ENCODE measurements around the gene SCGB2A2.
A peak's percentile ranks its signal among the peaks of the same experiment; 100 is the strongest.

The SCGB2A2 gene

DNA sequence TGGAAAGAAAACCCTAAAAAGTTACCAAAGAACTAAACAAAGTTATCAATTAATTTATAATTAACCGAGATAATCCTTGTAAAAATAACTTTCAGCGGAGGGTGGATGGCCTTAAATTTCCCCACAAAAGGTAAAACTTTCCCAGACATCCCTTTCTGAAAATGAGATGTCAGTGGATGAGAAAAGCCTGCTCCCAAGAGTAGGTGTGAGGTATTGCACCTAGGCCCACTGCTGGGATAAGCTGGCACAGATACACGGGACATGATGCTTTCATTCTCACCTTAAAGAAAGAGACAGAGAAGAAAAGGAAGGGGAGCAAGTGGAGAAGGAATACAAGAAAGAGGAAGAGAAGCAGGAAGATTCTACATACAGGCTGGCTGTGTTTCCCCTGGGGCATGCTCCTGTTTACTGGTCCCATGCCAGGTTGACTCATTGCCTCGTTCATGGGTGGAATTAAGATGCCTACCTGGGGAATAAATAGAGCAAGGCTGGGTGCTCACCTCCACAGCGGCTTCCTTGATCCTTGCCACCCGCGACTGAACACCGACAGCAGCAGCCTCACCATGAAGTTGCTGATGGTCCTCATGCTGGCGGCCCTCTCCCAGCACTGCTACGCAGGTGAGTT, at the start of gene SCGB2A2:
SCGB2A2 (plus strand) TSS at position 505 of the 625 bp plus-strand sequence; CDS start at position 564, 59 bp downstream.
- no peak for DNase-seq (ENCODE audit: low spot score)

- DNase-seq (ENCODE audit: low spot score) = no peak
These were observed 48.5 kb upstream of the SCGB2A2 start for GRCh38 chr11:62221498-62221897.

DNA sequence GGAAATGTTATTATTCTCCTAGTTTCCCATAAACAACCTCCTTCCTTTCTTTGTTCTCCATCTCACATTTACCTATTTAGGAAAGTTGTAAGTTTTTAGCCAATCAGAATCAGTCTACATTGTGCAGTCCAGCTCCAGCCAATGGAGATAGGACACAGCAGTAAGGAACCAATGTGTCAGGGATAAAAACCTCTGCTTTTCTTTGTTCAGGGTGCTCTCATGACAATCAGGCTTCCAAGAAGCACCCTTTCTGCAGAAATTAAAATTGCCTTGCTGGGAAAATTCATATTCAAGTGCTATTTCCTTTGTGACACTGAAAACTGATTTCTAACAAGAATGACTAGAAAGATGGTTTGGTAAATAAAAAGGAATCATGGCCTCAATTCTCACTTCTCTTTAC, 46.9 kb upstream of the SCGB2A2 start:
- no peak for DNase-seq (ENCODE audit: low spot score)

GRCh38 chr11:62233730-62234129, 36.2 kb upstream of the SCGB2A2 start:
- no peak for DNase-seq (ENCODE audit: low spot score)

- no peak for DNase-seq (ENCODE audit: low spot score)
These were observed 33.8 kb upstream of the SCGB2A2 start for GRCh38 chr11:62236187-62236586.

- DNase-seq (ENCODE audit: low spot score) = no peak
These were observed 32.5 kb upstream of the SCGB2A2 start for GRCh38 chr11:62237499-62237898.

GRCh38 chr11:62238151-62238550, 31.8 kb upstream of the SCGB2A2 start:
- no peak for DNase-seq (ENCODE audit: low spot score)

DNA sequence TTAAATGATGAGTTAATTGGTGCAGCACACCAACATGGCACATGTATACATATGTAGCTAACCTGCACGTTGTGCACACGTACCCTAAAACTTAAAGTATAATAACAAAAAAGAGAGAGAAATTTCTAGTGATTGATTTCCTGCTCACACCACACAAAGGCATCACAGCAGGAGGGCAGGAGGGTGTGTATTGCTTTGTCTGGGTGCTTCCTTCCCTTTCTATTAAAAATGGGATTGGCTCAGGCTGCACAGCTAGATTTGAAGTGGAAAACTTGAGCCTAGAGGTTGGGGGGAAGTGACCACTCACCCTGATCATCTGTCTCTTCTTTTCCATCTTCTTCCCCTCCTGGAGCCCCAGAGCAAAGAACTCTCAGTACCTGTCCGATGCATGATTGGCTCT, 28.9 kb upstream of the SCGB2A2 start:
- no peak for DNase-seq (ENCODE audit: low spot score)

DNA sequence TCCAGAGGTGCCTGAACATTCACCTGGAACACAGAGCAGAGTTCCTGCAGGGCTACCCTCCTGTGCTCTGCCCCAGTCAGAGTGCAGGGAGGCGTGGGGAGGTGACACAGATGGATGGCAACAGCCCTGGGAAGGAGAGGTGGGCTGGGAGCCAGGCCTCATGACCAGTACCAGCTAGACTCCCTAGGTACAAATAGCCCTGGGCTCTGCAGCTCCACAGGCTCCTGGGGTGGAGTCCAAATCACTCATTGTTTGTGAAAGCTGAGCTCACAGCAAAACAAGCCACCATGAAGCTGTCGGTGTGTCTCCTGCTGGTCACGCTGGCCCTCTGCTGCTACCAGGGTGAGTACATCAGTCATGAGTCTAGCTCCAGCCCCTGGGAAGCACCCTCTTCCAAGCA, 27.9 kb upstream of the SCGB2A2 start, which contains the start of gene SCGB1D2:
SCGB1D2 (plus strand) TSS at position 219 of the 400 bp plus-strand sequence; CDS start at position 288, 69 bp downstream.
- peak; percentile 6 for DNase-seq (ENCODE audit: low spot score)

DNA sequence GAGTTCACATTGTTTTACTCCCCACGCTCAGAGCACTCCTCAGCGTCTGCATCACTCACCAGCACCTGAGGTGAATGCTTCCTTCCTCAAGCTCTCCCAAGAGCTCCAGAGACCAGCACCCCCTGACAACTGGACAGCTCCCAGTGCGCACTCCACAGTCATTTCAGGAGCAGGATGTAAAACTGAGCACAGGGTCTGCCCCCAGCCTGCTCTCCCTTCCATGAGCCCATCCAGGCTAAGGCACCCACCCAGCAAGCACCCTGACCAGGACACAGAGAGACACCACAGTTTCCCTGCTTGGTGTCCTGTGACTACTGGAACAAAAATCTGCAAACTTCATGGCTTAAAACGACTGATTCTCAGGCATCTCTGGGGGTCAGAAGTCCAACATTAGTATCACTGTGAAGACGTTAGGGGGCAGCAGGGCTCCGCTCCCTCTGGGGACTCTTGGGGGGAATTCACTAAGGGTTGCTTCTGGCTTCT, 24.6 kb upstream of the SCGB2A2 start:
- DNase-seq (ENCODE audit: low spot score) = no peak

GRCh38 chr11:62251698-62252097, 18.3 kb upstream of the SCGB2A2 start:
- DNase-seq (ENCODE audit: low spot score) = no peak

- DNase-seq (ENCODE audit: low spot score) = no peak
These were observed 15.9 kb upstream of the SCGB2A2 start for GRCh38 chr11:62253999-62254542.

GRCh38 chr11:62256281-62256680, 13.7 kb upstream of the SCGB2A2 start:
- DNase-seq (ENCODE audit: low spot score) = no peak

DNA sequence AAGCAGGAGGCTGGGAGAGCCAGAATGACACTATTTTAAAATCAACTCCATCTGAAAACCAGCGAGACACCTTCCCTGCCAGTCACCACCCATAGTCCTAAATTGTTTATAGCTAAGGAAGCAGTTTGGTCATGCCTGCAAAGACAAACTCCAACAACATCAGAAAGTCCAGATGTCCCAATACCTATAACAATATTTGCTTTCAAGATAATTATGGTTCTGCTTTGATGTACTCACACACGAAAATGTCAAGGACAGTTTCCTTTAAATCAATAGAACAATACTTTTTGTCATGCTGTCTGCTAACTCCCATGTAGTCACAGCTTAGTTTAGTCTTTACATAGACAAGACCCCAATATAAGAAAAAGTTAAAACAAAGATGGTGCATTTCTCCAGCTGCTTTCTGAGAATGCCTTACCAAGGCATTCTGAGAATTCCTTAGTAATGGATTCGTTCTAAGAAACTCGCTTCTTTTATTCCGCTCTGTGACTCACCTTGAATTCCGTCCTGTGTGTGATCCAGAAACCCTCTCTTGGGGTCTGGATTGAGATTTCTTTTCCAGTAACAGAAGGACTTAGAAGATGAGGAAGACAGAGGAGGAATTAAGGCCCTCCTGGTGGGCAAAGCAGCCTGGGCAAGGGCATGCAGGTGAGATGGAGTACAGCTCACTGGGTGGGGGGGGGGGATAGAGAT, 9.6 kb upstream of the SCGB2A2 start:
- DNase-seq (ENCODE audit: low spot score) = no peak

DNA sequence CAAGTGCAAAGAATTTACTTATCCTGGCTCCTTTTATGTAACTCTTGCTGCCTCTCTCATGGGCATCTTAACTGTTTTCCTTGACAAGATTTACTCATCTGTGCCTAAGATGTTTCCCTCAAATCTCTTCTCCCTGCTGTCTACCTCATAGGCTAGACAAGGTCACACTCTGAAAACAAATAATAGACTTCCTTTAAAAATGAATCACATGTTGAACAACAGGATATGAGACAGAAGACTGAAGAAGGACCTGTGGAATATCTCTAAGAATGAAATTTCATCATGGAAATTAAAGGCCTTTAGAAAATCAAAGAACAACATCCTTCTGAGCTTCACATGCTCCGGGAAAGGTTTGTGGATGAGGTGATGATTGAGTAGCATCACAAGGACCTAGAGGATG, 6.0 kb upstream of the SCGB2A2 start:
- no peak for DNase-seq (ENCODE audit: low spot score)

DNA sequence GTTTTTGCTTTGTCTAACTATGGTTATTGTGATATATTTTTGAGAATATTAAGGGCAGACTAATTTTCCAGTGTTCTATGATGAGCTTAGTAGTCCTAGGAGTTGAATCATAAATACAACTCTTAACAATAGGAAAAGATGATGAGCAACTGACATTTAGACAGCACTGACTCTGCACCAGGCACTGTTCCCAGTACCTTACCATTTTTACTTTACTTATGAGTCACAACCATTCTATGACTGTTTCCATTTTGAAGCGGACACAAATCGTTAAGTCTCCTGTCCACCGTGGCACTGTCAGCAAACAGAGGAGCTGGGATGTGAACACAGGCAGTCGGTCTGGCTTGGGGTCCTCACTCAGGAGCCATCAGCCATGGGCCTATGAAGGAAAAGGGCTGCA, 3.4 kb upstream of the SCGB2A2 start:
- DNase-seq (ENCODE audit: low spot score) = no peak

- DNase-seq (ENCODE audit: low spot score) = no peak
These were observed 2.9 kb upstream of the SCGB2A2 start for GRCh38 chr11:62267050-62267449.

GRCh38 chr11:62267576-62267975, 2.4 kb upstream of the SCGB2A2 start:
- DNase-seq (ENCODE audit: low spot score) = no peak

DNA sequence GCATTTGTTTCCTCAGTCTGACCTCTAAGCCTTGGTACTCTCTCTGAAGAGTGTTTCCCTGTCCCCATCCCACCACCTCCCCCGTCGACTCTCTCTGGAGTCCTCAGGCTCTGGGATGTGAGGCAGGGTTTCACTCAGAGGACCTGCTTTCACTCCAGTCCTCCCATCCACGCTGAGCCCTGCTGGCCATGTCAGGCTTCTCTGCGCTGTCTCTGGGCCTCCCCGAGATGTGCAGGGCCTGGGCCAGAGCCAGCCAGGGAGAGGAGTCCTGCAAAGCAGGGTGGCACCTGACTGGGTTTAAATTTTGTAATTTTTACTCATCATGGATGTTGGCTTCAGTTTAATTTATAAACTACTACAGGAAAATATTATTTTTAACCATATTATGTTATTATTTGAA, 3.3 kb downstream of the SCGB2A2 start:
- DNase-seq (ENCODE audit: low spot score) = no peak

DNA sequence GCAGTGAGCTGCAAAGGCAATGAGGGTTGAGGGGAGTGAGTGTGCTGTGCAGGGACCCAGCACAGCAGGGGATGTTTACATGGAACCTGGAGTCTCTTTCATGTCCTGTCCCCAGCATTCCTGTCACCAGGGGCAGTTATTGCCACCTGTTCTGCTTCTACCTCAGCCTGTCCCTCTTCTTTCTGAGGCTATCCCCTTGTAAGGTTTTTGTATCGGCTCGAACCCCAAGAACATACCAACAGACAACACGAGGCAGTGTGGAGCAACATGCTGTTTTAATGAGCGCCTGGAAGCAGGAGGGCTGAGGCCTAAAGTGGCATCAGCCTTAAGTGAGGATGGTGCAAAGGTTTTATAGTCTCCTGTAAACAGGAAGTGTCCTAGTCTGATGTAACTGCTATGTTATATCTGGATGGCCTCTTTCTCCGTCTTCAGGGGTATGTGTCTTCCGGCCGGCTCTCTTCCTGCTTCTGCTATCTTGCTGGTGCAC, 3.9 kb downstream of the SCGB2A2 start:
- DNase-seq (ENCODE audit: low spot score) = no peak

DNA sequence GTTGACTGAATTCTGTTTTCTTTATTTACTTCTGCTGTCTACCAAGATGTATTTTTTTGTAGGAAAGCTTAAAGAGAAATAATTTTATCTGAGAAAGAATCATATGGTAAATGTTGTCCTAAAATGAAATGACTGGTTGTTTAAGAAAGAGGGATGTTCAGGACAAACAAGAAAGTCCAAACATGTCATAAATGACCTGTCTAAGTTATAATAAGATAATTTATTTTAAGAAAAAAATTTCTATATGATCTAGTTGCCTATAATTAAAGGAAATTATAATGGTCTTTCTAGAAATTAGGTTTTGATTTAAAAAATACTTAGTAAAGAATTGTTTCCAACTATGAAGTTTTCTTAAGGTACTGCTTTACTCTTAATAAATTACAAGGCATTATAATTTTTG, 10.5 kb downstream of the SCGB2A2 start:
- no peak for DNase-seq (ENCODE audit: low spot score)

DNA sequence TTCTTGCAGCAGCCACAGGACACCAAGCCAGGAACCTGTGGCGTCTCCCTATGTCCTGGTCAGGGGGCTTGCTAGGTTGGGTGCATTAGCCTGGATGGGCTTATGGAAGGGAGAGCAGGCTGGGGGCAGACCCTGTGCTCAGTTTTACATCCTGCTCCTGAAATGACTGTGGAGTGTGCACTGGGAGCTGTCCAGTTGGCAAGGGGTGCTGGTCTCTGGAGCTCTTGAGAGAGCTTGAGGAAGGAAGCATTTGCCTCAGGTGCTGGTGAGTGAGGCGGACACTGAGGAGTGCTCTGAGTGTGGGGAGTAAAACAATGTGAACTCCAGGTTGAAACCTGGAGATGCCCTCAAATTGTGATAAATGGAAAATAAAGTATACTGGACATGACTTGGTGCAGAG, 25.5 kb downstream of the SCGB2A2 start:
- DNase-seq (ENCODE audit: low spot score) = no peak

- DNase-seq (ENCODE audit: low spot score) = no peak
These were observed 29.0 kb downstream of the SCGB2A2 start, which contains the start of gene SCGB1D4 for GRCh38 chr11:62298975-62299374. Gene SCGB1D4 (minus strand): TSS chr11:62299075. CDS start chr11:62299010, 65 bp downstream.
